Nephron (organoid): ENCODE data around the gene SLC24A4.

Experiments used
- H3K27ac Mint-ChIP-seq, 3 experiments: 2 replicates each; pipeline ENCODE4 v1.8.0; 2020; ENCODE audit warnings: mixed read lengths in 3 of 3, mild to moderate bottlenecking in 2 of 3, moderate library complexity in 1 of 3
- H3K27me3 Mint-ChIP-seq: 2 replicates; pipeline ENCODE4 v1.8.0; 2021; ENCODE audit warnings: low read depth, mild to moderate bottlenecking, moderate library complexity, mixed read lengths
- H3K36me3 Mint-ChIP-seq: 2 replicates; pipeline ENCODE4 v1.8.0; 2020; ENCODE audit warnings: low read depth, mixed read lengths
- H3K4me1 Mint-ChIP-seq: 2 replicates; pipeline ENCODE4 v1.8.0; 2020; ENCODE audit warnings: mixed read lengths
- H3K4me3 Mint-ChIP-seq, 3 experiments: 2 replicates each; pipeline ENCODE4 v1.8.0; 2020; ENCODE audit warnings: mild to moderate bottlenecking in 3 of 3, mixed read lengths in 3 of 3, moderate library complexity in 2 of 3
- H3K9me3 Mint-ChIP-seq: 2 replicates; pipeline ENCODE4 v1.8.0; 2020; ENCODE audit warnings: mixed read lengths
- TF ChIP-seq, protein P1 (sequence below), 3 experiments: fragments of 200-600 bp; sonication (generic); IDR thresholded peaks; one replicate each; pipeline ENCODE4 v1.5.0; 2021; ENCODE audit warnings: antibody characterized with exemption in 3 of 3; ENCODE audit not compliant: unreplicated experiment in 3 of 3

SLC24A4 gene

GRCh38 chr14:92373336-92373735 is 50.4 kb downstream of the SLC24A4 start:
- Mint-ChIP-seq H3K27ac (no peak overlapping the region), H3K4me1 (peaks cover 3% of the 10 kb centered on the region), H3K36me3 (no peaks in the 10 kb centered on the region), H3K27me3 (peaks cover 11% of the 10 kb centered on the region), H3K9me3 (no peaks in the 10 kb centered on the region), H3K4me3 (no peak overlapping the region)
- TF ChIP-seq, protein P1, sequence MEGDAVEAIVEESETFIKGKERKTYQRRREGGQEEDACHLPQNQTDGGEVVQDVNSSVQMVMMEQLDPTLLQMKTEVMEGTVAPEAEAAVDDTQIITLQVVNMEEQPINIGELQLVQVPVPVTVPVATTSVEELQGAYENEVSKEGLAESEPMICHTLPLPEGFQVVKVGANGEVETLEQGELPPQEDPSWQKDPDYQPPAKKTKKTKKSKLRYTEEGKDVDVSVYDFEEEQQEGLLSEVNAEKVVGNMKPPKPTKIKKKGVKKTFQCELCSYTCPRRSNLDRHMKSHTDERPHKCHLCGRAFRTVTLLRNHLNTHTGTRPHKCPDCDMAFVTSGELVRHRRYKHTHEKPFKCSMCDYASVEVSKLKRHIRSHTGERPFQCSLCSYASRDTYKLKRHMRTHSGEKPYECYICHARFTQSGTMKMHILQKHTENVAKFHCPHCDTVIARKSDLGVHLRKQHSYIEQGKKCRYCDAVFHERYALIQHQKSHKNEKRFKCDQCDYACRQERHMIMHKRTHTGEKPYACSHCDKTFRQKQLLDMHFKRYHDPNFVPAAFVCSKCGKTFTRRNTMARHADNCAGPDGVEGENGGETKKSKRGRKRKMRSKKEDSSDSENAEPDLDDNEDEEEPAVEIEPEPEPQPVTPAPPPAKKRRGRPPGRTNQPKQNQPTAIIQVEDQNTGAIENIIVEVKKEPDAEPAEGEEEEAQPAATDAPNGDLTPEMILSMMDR (IDR thresholded peaks at IDR 0.05; ENCODE audit: unreplicated experiment in 3 of 3) = no peak

DNA sequence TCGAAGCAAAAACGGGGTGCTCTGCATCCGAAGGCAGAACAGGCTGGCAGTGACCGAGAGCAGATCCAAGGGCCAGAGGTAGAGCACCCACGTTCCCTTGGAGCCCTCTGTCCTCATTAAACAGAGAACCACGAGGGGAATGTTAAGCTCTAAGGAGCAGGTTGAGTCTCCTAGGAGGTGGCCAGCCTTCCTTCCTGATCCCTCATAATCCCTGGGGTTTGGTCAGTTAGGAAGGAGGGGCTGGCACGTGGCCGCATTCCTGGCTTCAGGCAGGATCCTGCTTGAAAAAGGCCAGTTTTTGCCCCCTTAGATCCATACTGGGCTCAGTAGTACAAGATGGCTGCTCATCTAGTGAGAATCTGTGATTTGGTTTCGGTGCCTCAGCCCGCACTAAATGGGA is 57.2 kb downstream of the SLC24A4 start:
- Mint-ChIP-seq H3K27ac (no peak overlapping the region), H3K36me3 (no peaks in the 10 kb centered on the region)
- TF ChIP-seq, protein P1 (IDR thresholded peaks at IDR 0.05; ENCODE audit: unreplicated experiment in 3 of 3) = no peak

GRCh38 chr14:92380582-92380981 is 57.6 kb downstream of the SLC24A4 start:
- Mint-ChIP-seq H3K4me1 (peaks cover 6% of the 10 kb centered on the region), H3K27ac (no peak overlapping the region), H3K9me3 (no peaks in the 10 kb centered on the region), H3K36me3 (no peaks in the 10 kb centered on the region), H3K4me3 (no peak overlapping the region), H3K27me3 (peaks cover 15% of the 10 kb centered on the region)
- TF ChIP-seq, protein P1 (IDR thresholded peaks at IDR 0.05; ENCODE audit: unreplicated experiment in 3 of 3) = no peak

More for the DNA sequence above, 57.2 kb downstream of the SLC24A4 start:
- H3K27me3 Mint-ChIP-seq = peaks cover 15% of the 10 kb centered on the region
- no peak overlapping the region for H3K4me3 Mint-ChIP-seq
- peaks cover 6% of the 10 kb centered on the region for H3K4me1 Mint-ChIP-seq
- H3K9me3 Mint-ChIP-seq = no peaks in the 10 kb centered on the region

GRCh38 chr14:92382677-92383076 is 59.7 kb downstream of the SLC24A4 start:
- peaks cover 8% of the 10 kb centered on the region for H3K27me3 Mint-ChIP-seq
- H3K27ac Mint-ChIP-seq = no peak overlapping the region
- H3K4me3 Mint-ChIP-seq = no peak overlapping the region
- no peaks in the 10 kb centered on the region for H3K36me3 Mint-ChIP-seq
- no peaks in the 10 kb centered on the region for H3K9me3 Mint-ChIP-seq
- H3K4me1 Mint-ChIP-seq = peaks cover 6% of the 10 kb centered on the region
- TF ChIP-seq, protein P1 (IDR thresholded peaks at IDR 0.05; ENCODE audit: unreplicated experiment in 3 of 3) = peak in 1 of 3 experiments; percentile 13

DNA sequence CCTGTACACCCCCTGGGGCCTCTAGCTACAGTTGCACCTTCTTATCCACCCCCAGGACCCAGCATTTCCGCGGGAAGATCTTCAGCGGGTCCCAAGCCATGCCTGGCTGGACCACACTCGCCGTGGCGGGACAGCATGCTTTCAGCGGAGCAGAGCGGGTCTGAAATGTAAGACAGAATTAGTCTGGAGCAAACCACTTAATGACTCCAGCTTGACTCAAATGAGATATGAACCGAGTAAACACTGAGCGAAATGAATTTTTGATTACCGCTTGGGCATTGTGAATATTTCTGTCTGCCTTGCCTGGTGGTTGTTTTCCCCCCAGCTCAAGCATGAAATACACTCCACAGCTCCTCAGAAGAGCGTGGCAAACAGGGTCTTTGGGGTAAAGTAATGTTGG is 60.8 kb downstream of the SLC24A4 start:
- Mint-ChIP-seq H3K27me3 (peaks cover 9% of the 10 kb centered on the region), H3K27ac (no peak overlapping the region), H3K4me3 (no peak overlapping the region), H3K4me1 (peaks cover 6% of the 10 kb centered on the region), H3K36me3 (no peaks in the 10 kb centered on the region), H3K9me3 (no peaks in the 10 kb centered on the region)
- TF ChIP-seq, protein P1 (IDR thresholded peaks at IDR 0.05; ENCODE audit: unreplicated experiment in 3 of 3) = no peak

- Mint-ChIP-seq H3K4me3 (no peak overlapping the region), H3K36me3 (no peaks in the 10 kb centered on the region), H3K27me3 (peaks cover 9% of the 10 kb centered on the region), H3K27ac (no peak overlapping the region), H3K9me3 (no peaks in the 10 kb centered on the region), H3K4me1 (peaks cover 6% of the 10 kb centered on the region)
- TF ChIP-seq, protein P1 (IDR thresholded peaks at IDR 0.05; ENCODE audit: unreplicated experiment in 3 of 3) = no peak
Measured at GRCh38 chr14:92384461-92385133, 61.6 kb downstream of the SLC24A4 start.
